Measurements from ENCODE around the gene D2HGDH. TPM values are rescaled to one million over a fixed set of nuclear protein-coding genes. Genes with fewer than 3 reads are reported as not detected.
A peak's percentile ranks its signal among the peaks of the same experiment; 100 is the strongest.

D2HGDH gene
- 51.1 and 53.3 TPM in 2 replicates for total RNA-seq (2022)
- Bru-seq, nascent RNA: percentile 60 among the genes with signal in this experiment
- BruChase-seq, experiment 1, labeled RNA remaining after a 6-hour chase: percentile 70 among the genes with signal in this experiment
- BruChase-seq, experiment 2, labeled RNA remaining after a 2-hour chase: percentile 76 among the genes with signal in this experiment
- long read RNA-seq, transcript D2HGDH-201 (10 exons, 2,617 nt): major isoform, 9 of 39 reads
- long read RNA-seq, partial matches to known transcripts: 19 of 39 reads
- long read RNA-seq, other reads (novel, unspliced or antisense): 11 of 39 reads

DNA sequence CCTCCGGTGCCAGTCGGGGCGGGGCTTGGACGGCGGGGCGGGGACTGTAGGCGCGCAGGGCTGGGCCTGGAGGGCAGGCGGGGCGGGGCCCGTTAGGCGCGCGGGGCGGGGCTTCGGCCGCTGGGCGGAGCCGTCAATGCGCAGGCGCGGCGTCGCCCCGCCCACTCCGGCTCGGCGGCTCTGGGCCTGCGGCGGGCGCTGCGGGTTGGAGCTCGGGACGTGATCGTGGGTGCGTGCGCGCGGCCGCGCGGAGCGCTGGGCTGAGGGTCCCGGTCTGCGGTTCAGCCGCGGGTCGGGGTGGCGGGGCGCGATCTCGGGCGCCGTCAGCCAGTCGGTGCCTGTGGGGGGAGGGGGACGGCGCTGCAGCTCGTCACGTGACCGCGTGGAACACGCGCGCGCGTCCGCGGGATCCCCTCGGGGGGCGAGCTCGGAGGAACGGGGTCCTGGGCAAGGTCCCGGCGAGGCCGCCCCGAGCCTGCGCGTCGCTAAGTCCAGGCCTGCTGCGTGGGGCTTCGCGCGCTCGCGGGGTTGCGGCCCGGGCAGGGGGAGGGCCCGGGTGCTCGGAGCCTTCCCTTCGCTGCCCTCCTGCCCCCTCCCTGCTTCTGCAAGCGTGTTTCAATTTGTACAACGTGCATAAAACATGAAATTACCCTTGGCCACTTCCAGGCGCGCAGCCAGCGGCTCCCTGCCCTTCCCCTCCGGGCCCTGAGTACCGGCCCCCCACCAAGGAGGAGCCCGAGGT is at the start of gene D2HGDH:
D2HGDH (plus strand) TSS at position 164 of the 742 bp plus-strand sequence. CDS start 595 bp downstream, outside the sequence.
- peak within 1 kb of the TSS; percentile 70 for H3K4me3 Mint-ChIP-seq (ENCODE audit: low read depth, unreplicated experiment)
- TF ChIP-seq, protein P1, sequence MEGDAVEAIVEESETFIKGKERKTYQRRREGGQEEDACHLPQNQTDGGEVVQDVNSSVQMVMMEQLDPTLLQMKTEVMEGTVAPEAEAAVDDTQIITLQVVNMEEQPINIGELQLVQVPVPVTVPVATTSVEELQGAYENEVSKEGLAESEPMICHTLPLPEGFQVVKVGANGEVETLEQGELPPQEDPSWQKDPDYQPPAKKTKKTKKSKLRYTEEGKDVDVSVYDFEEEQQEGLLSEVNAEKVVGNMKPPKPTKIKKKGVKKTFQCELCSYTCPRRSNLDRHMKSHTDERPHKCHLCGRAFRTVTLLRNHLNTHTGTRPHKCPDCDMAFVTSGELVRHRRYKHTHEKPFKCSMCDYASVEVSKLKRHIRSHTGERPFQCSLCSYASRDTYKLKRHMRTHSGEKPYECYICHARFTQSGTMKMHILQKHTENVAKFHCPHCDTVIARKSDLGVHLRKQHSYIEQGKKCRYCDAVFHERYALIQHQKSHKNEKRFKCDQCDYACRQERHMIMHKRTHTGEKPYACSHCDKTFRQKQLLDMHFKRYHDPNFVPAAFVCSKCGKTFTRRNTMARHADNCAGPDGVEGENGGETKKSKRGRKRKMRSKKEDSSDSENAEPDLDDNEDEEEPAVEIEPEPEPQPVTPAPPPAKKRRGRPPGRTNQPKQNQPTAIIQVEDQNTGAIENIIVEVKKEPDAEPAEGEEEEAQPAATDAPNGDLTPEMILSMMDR (IDR thresholded peaks at IDR 0.05; ENCODE audit: unreplicated experiment): no peak
- peak within 1 kb of the TSS; percentile 42 for H3K27ac Mint-ChIP-seq (ENCODE audit: unreplicated experiment)
- H3K9me3 Mint-ChIP-seq (ENCODE audit: low read depth, unreplicated experiment): no peaks in the 10 kb centered on the region
- intact Hi-C loops (cut with micrococcal nuclease; ENCODE audit: unreplicated experiment): no loop called here
- CTCF ChIA-PET: interaction anchor here (0.7 kb wide), 1 partner anchor 743 kb away, joined by 4 read pairs; no protein-coding TSS in a partner anchor
- peak; percentile 96 for DNase-seq
- H3K27me3 Mint-ChIP-seq (ENCODE audit: unreplicated experiment): no peaks in the 10 kb centered on the region
- H3K4me1 Mint-ChIP-seq (ENCODE audit: low read depth, unreplicated experiment): peaks cover 8% of the 10 kb centered on the region
- peaks cover 40% of the 10 kb centered on the region for H3K36me3 Mint-ChIP-seq (ENCODE audit: insufficient read depth, unreplicated experiment)
- BruUV-seq (replicated peaks): no TSS peak

DNA sequence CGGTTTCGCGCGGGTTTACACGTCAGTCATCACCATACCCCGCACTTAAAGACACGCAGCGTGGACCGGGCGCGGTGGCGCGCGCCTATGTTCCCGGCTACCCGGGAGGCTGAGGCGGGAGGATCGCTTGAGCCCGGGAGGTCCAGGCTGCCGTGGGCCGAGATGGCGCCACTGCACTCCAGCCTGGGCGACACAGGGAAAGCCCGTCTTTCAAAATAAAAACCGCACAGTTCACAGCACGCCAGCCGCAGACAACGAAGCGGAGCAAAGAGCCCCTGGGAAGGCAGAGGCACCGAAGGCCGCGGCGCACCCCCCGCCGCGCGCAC is 48.1 kb upstream of the D2HGDH start:
- Mint-ChIP-seq H3K4me3 (ENCODE audit: low read depth, unreplicated experiment) (peak overlapping the region; percentile 93), H3K9me3 (ENCODE audit: low read depth, unreplicated experiment) (no peaks in the 10 kb centered on the region), H3K27me3 (ENCODE audit: unreplicated experiment) (no peaks in the 10 kb centered on the region), H3K27ac (ENCODE audit: unreplicated experiment) (peak overlapping the region; percentile 92), H3K4me1 (ENCODE audit: low read depth, unreplicated experiment) (no peaks in the 10 kb centered on the region), H3K36me3 (ENCODE audit: insufficient read depth, unreplicated experiment) (peaks cover 83% of the 10 kb centered on the region)
- BruUV-seq (replicated peaks): no TSS peak
- CTCF ChIA-PET: interaction anchor here (0.6 to 0.7 kb wide), 2 partner anchors 22 to 23 kb away, joined by 3 to 5 read pairs; no protein-coding TSS in a partner anchor
- TF ChIP-seq, protein P1 (IDR thresholded peaks at IDR 0.05; ENCODE audit: unreplicated experiment): no peak
- intact Hi-C loops (cut with micrococcal nuclease; ENCODE audit: unreplicated experiment): no loop called here
- DNase-seq: no peak

DNA sequence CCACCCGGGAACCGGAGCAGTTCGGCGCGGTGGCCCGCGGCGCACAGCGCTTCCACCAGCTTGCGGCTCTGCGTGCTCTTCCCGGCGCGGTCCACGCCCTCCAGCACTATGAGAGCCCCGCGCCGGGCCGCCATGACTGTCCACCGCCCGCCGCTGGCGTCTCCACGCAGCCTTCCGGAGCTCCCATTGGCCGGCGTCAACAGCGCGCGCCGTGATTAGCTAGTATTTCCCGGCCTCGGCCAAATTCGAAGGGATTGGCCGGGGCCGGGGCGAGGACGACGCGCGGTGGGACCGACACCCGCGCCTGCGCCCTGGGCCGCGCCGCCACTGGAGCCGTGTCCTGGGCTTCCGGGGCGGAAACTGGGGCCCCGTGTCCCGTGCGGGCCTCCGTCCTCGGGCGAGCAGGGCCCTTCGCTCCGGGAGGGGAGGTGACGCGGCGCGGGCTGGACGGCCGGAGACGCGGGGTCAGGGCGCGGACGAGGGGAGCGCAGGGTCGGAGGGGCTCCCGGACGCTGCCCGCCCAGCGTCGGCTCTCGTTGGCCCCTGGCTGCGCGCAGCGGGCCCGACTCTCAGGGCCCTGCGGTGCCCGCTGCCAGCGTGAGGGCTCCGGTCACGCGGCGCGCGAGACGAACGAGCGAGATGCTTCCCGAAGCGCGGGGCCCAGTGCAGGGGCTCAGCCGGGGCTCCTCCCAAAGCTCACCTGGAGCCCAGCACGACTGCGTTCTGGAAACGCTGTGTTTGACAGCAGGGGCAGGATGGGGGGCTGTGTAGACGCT is 47.6 kb upstream of the D2HGDH start, which contains the start of gene DTYMK:
DTYMK (minus strand) TSS at position 166 of the 776 bp plus-strand sequence; CDS start at position 134, 32 bp downstream.
- no peaks in the 10 kb centered on the region for H3K4me1 Mint-ChIP-seq (ENCODE audit: low read depth, unreplicated experiment)
- no TSS peak for BruUV-seq (replicated peaks)

DNA sequence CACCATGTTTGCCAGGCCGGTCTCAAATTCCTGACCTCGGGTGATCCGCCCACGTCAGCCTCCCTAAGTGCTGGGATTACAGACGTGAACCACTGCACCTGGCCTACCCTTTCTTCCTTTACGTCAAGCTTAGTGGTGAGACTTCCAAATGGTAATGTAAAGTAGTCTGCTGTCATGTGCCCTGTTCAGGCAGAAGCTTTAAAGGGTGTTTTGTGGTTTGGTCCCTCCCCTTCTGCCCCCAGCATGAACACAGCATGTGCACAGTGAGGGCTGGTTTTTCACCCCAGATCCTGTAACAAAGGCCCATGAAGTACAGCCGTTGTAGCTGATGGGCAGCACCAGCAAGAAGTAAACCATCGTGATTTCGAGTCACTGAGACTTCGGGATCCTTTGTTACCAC is 45.1 kb upstream of the D2HGDH start:
- no TSS peak for BruUV-seq (replicated peaks)
- H3K36me3 Mint-ChIP-seq (ENCODE audit: insufficient read depth, unreplicated experiment): peaks cover 71% of the 10 kb centered on the region
- H3K4me1 Mint-ChIP-seq (ENCODE audit: low read depth, unreplicated experiment): no peaks in the 10 kb centered on the region
- TF ChIP-seq, protein P1 (IDR thresholded peaks at IDR 0.05; ENCODE audit: unreplicated experiment): no peak
- H3K27me3 Mint-ChIP-seq (ENCODE audit: unreplicated experiment): no peaks in the 10 kb centered on the region
- intact Hi-C loops (cut with micrococcal nuclease; ENCODE audit: unreplicated experiment): no loop called here
- DNase-seq: no peak
- no peaks in the 10 kb centered on the region for H3K9me3 Mint-ChIP-seq (ENCODE audit: low read depth, unreplicated experiment)
- H3K27ac Mint-ChIP-seq (ENCODE audit: unreplicated experiment): no peak overlapping the region
- CTCF ChIA-PET: no interaction called here
- no peak overlapping the region for H3K4me3 Mint-ChIP-seq (ENCODE audit: low read depth, unreplicated experiment)

More for the DNA sequence above, 47.6 kb upstream of the D2HGDH start, which contains the start of gene DTYMK:
- H3K27ac Mint-ChIP-seq (ENCODE audit: unreplicated experiment): peak within 1 kb of the TSS; percentile 92
- peaks cover 80% of the 10 kb centered on the region for H3K36me3 Mint-ChIP-seq (ENCODE audit: insufficient read depth, unreplicated experiment)
- no peaks in the 10 kb centered on the region for H3K27me3 Mint-ChIP-seq (ENCODE audit: unreplicated experiment)
- CTCF ChIA-PET: interaction anchor here (0.6 to 0.7 kb wide), 2 partner anchors 22 to 23 kb away, joined by 3 to 5 read pairs; no protein-coding TSS in a partner anchor
- no peaks in the 10 kb centered on the region for H3K9me3 Mint-ChIP-seq (ENCODE audit: low read depth, unreplicated experiment)
- peak within 1 kb of the TSS; percentile 93 for H3K4me3 Mint-ChIP-seq (ENCODE audit: low read depth, unreplicated experiment)
- intact Hi-C loops (cut with micrococcal nuclease; ENCODE audit: unreplicated experiment): no loop called here
- peak; percentile 98 for DNase-seq
- TF ChIP-seq, protein P1 (IDR thresholded peaks at IDR 0.05; ENCODE audit: unreplicated experiment): no peak
